Thymus (tissue), 11 donors: ENCODE measurements around the gene CCDC142. TPM values are rescaled to one million over a fixed set of nuclear protein-coding genes. Genes with fewer than 3 reads are reported as not detected.

ENCODE experiments used
- DNase-seq, 9 donors: peaks; one replicate each; pipeline ENCODE4 v3.0.0-alpha.2; 2013; ENCODE audit warnings: low spot score in 9 of 9, low read depth in 6 of 9, missing footprints in 1 of 9
- H3K27ac ChIP-seq, 2 donors: one replicate each; pipeline ENCODE4 v1.5.1; 2013; ENCODE audit warnings: control low read depth in 1 of 2, low read depth in 1 of 2, low read length in 1 of 2, mild to moderate bottlenecking in 1 of 2, moderate library complexity in 1 of 2
- H3K27me3 ChIP-seq, 2 donors: one replicate each; pipeline ENCODE4 v1.5.1; 2013; ENCODE audit warnings: low read length in 1 of 2; ENCODE audit not compliant: control insufficient read depth in 2 of 2, insufficient read depth in 1 of 2
- H3K36me3 ChIP-seq, 2 donors: one replicate each; pipeline ENCODE4 v1.5.1; 2013; ENCODE audit warnings: low read length in 1 of 2, mild to moderate bottlenecking in 1 of 2, moderate library complexity in 1 of 2; ENCODE audit not compliant: control insufficient read depth in 2 of 2, insufficient read depth in 2 of 2
- H3K4me1 ChIP-seq, 2 donors: one replicate each; pipeline ENCODE4 v1.5.1; 2013; ENCODE audit warnings: low read length in 2 of 2; ENCODE audit not compliant: control insufficient read depth in 2 of 2, insufficient read depth in 2 of 2
- H3K4me3 ChIP-seq, 2 donors: one replicate each; pipeline ENCODE4 v1.5.1; 2013; ENCODE audit warnings: low read length in 2 of 2, control low read depth in 1 of 2, mild to moderate bottlenecking in 1 of 2
- H3K9me3 ChIP-seq, 2 donors: one replicate each; pipeline ENCODE4 v1.5.1; 2013; ENCODE audit warnings: low read length in 1 of 2, mild to moderate bottlenecking in 1 of 2; ENCODE audit not compliant: control insufficient read depth in 2 of 2, insufficient read depth in 1 of 2
- WGBS: extraction: QIAGEN DNeasy Blood & Tissue Kit; methylation state at CpG from one replicate; pipeline ENCODE4 v1.1.7; 2013; 5-methylcytosine and 5-hydroxymethylcytosine counted together
- polyA plus RNA-seq: library from polyadenylated mRNA; stranded (reverse); fragments of 200-250 nt; gene quantifications from one replicate; pipeline ENCODE4 v1.2.3, GENCODE V29; 2013
- total RNA-seq: library from RNA; stranded (reverse); fragments of 120-200 nt; gene quantifications from one replicate; pipeline ENCODE4 v1.2.4, GENCODE V29; 2013
- donor health status: healthy.

The CCDC142 gene
- total and polyA plus RNA-seq, 2 donors: 6.7 to 9.1 TPM

DNA sequence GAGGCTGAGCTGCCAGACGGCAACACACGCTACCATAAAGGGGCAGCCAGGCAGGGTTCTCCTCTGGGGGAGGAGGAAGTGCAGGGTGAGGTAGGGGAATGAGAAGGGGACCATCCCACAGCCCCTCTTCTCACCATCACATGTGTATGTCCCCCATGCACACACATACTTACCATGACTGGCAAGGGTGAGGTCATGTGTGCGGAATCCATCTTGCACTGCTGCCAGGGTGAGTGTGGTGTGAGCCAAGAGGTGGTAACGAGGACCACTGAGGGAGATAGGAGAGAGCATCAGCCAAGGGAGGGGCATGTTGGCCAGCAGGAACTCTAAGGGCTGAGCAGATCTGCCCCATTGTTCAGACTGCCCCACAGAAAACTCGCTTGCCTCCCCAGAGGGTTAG is 54.1 kb downstream of the CCDC142 start:
- DNase-seq: no peak
- H3K36me3 ChIP-seq: peaks cover 16 to 24% of the 10 kb centered on the region in 2 donors
- 96% methylated on average over 5 of the region's 5 CpGs for WGBS
- no peak overlapping the region for H3K27ac ChIP-seq
- no peaks in the 10 kb centered on the region for H3K4me1 ChIP-seq
- H3K27me3 ChIP-seq: no peaks in the 10 kb centered on the region
- H3K4me3 ChIP-seq: no peak overlapping the region
- H3K9me3 ChIP-seq: no peaks in the 10 kb centered on the region

DNA sequence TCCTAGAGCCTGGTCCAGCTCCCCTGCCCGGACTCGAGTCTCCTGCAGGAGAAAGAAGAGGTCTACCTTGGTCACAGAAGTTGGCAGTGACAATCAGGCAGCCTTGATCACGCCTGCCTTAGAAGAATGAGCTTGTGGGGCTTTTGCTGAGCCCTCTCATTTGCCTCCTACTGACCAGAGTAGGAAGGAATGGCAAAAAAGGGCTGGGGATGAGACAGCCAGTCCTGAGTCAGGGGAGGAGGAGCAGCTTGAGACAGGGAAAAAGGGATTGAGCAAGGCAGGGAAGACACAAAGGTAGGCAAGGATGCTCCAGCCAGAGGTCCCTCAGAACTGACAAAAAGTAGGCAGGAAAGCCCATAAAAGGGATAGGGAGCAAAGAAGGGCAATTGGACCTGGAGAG is 55.2 kb downstream of the CCDC142 start:
- no peak for DNase-seq
- 92% methylated on average over 3 of the region's 3 CpGs for WGBS

DNA sequence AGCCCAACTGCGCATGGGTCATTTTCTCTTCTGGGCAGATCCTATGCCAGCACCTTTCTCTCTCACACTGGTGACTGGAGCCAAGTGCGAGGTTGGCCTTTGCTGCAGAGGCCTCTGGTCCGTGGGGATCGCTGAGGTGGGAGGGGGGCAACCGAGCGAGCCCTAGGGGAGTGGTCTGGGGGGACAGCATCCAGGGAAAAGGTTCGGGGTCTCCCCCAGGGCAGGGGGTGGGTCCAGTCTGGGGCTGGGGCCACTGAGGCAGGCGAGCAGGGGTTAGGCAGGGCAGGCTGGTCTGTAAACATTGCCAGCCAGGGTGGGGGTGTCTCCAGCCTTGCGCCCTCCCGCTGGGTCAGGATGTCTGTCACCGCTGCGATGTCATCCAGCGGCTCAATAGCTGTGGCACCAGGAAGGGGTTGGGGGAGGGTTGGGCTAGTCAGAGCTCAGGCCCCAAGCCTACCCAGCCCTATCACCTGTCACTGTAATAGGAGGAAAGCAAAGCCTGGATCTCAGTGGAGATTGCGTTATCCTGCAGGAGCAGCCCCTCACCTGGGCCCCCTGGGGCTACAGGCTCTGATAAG is 56.5 kb downstream of the CCDC142 start:
- Histone ChIP-seq H3K27ac (no peak overlapping the region), H3K36me3 (peaks cover 16 to 24% of the 10 kb centered on the region in 2 donors), H3K4me3 (no peak overlapping the region), H3K27me3 (no peaks in the 10 kb centered on the region), H3K9me3 (no peaks in the 10 kb centered on the region), H3K4me1 (peaks cover 4 to 7% of the 10 kb centered on the region in 2 donors)
- 96% methylated on average over 14 of the region's 14 CpGs for WGBS
- no peak for DNase-seq

More for the DNA sequence above, 55.2 kb downstream of the CCDC142 start:
- Histone ChIP-seq H3K9me3 (no peaks in the 10 kb centered on the region), H3K27ac (no peak overlapping the region), H3K4me1 (no peaks in the 10 kb centered on the region), H3K27me3 (no peaks in the 10 kb centered on the region), H3K4me3 (no peak overlapping the region), H3K36me3 (peaks cover 16 to 24% of the 10 kb centered on the region in 2 donors)

DNA sequence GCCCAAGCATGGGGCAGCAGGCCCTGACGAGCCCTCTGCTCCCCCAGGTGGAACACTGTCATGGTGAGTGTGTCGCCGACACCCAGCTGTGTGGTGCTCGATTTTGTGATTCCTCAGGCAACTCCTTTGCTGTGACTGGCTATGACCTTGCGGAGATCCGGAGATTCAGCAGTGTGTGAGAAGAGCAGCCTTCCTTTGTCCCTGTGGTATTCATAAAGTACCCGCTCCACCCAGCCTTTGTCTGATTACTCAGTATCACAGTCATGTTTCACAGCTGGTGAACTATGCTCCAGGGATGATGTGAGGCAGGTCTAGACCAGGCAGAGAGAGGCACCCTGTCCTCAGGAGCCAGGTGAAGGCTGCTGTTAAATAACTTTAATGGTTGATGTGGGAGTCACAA is 57.3 kb downstream of the CCDC142 start:
- WGBS: 98% methylated on average over 7 of the region's 7 CpGs
- H3K27ac ChIP-seq: no peak overlapping the region

DNA sequence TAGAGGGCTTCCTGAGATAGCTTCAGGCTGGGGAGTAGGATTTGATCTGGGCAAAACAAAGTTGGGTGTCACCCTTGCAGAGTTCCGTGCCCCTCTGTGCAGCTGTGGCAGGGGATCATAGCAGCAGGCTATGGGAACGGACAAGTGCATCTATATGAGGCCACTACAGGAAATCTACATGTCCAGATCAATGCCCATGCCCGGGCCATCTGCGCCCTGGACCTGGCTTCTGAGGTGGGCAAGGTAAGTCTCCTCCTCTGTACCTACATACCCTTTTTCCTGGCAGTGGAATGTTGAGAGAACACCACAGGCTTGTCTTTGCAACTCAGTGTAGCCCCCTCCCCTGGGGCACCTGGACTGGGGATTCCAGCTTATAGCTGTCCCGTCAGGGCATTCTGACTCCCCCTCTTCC is 57.8 kb downstream of the CCDC142 start:
- no peaks in the 10 kb centered on the region for H3K9me3 ChIP-seq
- H3K27ac ChIP-seq: no peak overlapping the region
- no peak for DNase-seq
- H3K36me3 ChIP-seq: peaks cover 16 to 24% of the 10 kb centered on the region in 2 donors
- H3K4me3 ChIP-seq: no peak overlapping the region
- H3K4me1 ChIP-seq: peaks cover 6 to 18% of the 10 kb centered on the region in 2 donors
- peaks cover 0 to 5% of the 10 kb centered on the region in 2 donors for H3K27me3 ChIP-seq
- WGBS: 98% methylated on average over 5 of the region's 5 CpGs

More for the DNA sequence above, 57.3 kb downstream of the CCDC142 start:
- H3K9me3 ChIP-seq: no peaks in the 10 kb centered on the region
- peaks cover 16 to 24% of the 10 kb centered on the region in 2 donors for H3K36me3 ChIP-seq
- H3K4me3 ChIP-seq: no peak overlapping the region
- H3K4me1 ChIP-seq: peaks cover 6 to 15% of the 10 kb centered on the region in 2 donors
- DNase-seq: no peak
- H3K27me3 ChIP-seq: peaks cover 0 to 3% of the 10 kb centered on the region in 2 donors

DNA sequence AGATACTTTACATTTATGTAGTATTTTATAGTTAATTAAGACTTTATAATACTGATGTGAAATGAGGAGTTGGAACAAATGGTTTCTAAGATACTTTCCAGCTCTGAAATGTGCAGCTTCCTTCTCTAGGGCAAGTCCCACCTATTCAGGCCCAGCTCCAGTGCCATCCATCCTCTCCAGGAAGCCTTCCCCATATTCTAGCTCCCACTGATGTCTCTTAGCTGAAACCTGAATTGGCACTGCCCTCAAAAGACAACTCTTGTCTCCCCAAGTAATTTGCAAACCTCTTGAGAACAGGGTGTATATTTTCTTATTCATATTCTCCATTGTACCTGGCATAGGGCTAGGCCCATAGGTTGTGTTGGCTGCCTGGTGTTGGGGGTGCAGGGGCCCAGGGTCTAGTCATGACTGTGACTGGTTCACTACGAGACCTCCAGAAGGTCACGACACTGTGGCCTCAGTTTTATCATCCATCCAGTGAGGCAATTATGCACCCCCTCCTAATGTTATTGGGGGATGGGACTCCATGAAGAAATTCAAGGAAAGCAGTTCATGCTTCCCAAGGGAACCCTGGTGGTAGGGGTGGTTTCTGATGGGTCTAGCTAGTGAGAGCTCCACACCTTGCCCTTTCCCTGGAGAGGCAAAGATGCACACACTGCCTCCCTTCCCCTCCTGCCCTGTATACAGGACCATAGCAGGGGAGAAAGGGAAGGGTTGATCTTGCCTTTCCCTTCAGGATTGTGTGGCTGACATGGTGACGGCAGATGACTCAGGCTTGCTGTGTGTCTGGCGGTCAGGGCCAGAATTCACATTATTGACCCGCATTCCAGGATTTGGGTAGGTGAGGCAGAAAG is 58.4 kb downstream of the CCDC142 start:
- H3K27me3 ChIP-seq: peaks cover 0 to 5% of the 10 kb centered on the region in 2 donors
- no peak overlapping the region for H3K27ac ChIP-seq
- H3K9me3 ChIP-seq: no peaks in the 10 kb centered on the region
- no peak for DNase-seq
- H3K4me3 ChIP-seq: no peak overlapping the region
- 97% methylated on average over 5 of the region's 5 CpGs for WGBS
- peaks cover 6 to 18% of the 10 kb centered on the region in 2 donors for H3K4me1 ChIP-seq
- H3K36me3 ChIP-seq: peaks cover 16 to 21% of the 10 kb centered on the region in 2 donors

Other genes starting within 250 kb of the CCDC142 start
- gene SLC4A5, start 139.6 kb downstream of the CCDC142 start, total RNA-seq: 0.85 TPM
- 2.5 TPM for gene SLC4A5, start 139.6 kb downstream of the CCDC142 start, polyA plus RNA-seq
- 54.3 TPM for gene DCTN1, start 102.7 kb downstream of the CCDC142 start, total RNA-seq
- 68.2 TPM for gene DCTN1, start 102.7 kb downstream of the CCDC142 start, polyA plus RNA-seq
- 0.66 TPM for gene C2orf81, start 61.4 kb downstream of the CCDC142 start, total RNA-seq
- gene C2orf81, start 61.4 kb downstream of the CCDC142 start, polyA plus RNA-seq: 5.3 TPM
- gene WDR54, start 61.3 kb downstream of the CCDC142 start, total RNA-seq: 35.6 TPM
- 32.5 TPM for gene WDR54, start 61.3 kb downstream of the CCDC142 start, polyA plus RNA-seq
- 9.5 TPM for gene RTKN, start 41.1 kb downstream of the CCDC142 start, total RNA-seq
- gene RTKN, start 41.1 kb downstream of the CCDC142 start, polyA plus RNA-seq: 17.2 TPM
- 27.0 TPM for gene INO80B, start 27.9 kb downstream of the CCDC142 start, total RNA-seq
- gene INO80B, start 27.9 kb downstream of the CCDC142 start, polyA plus RNA-seq: 53.0 TPM
- gene WBP1, start 24.6 kb downstream of the CCDC142 start, total RNA-seq: 56.4 TPM
- 114 TPM for gene WBP1, start 24.6 kb downstream of the CCDC142 start, polyA plus RNA-seq
- gene MOGS, start 17.6 kb downstream of the CCDC142 start, total RNA-seq: 27.6 TPM
- 38.5 TPM for gene MOGS, start 17.6 kb downstream of the CCDC142 start, polyA plus RNA-seq
- gene MRPL53, start 10.3 kb downstream of the CCDC142 start, total RNA-seq: 101 TPM
- 67.7 TPM for gene MRPL53, start 10.3 kb downstream of the CCDC142 start, polyA plus RNA-seq
- 10.3 TPM for gene TTC31, start 83 bp upstream of the CCDC142 start, total RNA-seq
- 23.5 TPM for gene TTC31, start 83 bp upstream of the CCDC142 start, polyA plus RNA-seq
- gene LBX2, start 16.6 kb upstream of the CCDC142 start, total RNA-seq: 0.09 TPM
- 0.89 TPM for gene LBX2, start 16.6 kb upstream of the CCDC142 start, polyA plus RNA-seq
- 14.1 TPM for gene PCGF1, start 24.7 kb upstream of the CCDC142 start, total RNA-seq
- gene PCGF1, start 24.7 kb upstream of the CCDC142 start, polyA plus RNA-seq: 29.0 TPM
- gene TLX2, start 31.5 kb upstream of the CCDC142 start, total RNA-seq: 0.19 TPM
- 0.11 TPM for gene TLX2, start 31.5 kb upstream of the CCDC142 start, polyA plus RNA-seq
- 0.14 TPM for gene DQX1, start 43.2 kb upstream of the CCDC142 start, total RNA-seq
- gene DQX1, start 43.2 kb upstream of the CCDC142 start, polyA plus RNA-seq: 0.78 TPM
- 59.5 TPM for gene AUP1, start 46.7 kb upstream of the CCDC142 start, total RNA-seq
- gene AUP1, start 46.7 kb upstream of the CCDC142 start, polyA plus RNA-seq: 208 TPM
- gene HTRA2, start 46.9 kb upstream of the CCDC142 start, total RNA-seq: 42.9 TPM
- 70.6 TPM for gene HTRA2, start 46.9 kb upstream of the CCDC142 start, polyA plus RNA-seq
- gene LOXL3, start 70.9 kb upstream of the CCDC142 start, total RNA-seq: 1.4 TPM
- gene LOXL3, start 70.9 kb upstream of the CCDC142 start, polyA plus RNA-seq: 1.6 TPM
- gene DOK1, start 71.7 kb upstream of the CCDC142 start, total RNA-seq: 14.3 TPM
- gene DOK1, start 71.7 kb upstream of the CCDC142 start, polyA plus RNA-seq: 17.2 TPM
- gene M1AP, start 165.3 kb upstream of the CCDC142 start, total RNA-seq: 0.94 TPM
- gene M1AP, start 165.3 kb upstream of the CCDC142 start, polyA plus RNA-seq: 0.55 TPM
- 2.5 TPM for gene SEMA4F, start 171.2 kb upstream of the CCDC142 start, total RNA-seq
- gene SEMA4F, start 171.2 kb upstream of the CCDC142 start, polyA plus RNA-seq: 3.5 TPM